ENCODE results near the gene TRAF2. TPM values are rescaled to one million over a fixed set of nuclear protein-coding genes. Genes with fewer than 3 reads are reported as not detected.

The TRAF2 gene
- total RNA-seq, 1 experiment from 2014 or later, result 48.6 TPM

DNA sequence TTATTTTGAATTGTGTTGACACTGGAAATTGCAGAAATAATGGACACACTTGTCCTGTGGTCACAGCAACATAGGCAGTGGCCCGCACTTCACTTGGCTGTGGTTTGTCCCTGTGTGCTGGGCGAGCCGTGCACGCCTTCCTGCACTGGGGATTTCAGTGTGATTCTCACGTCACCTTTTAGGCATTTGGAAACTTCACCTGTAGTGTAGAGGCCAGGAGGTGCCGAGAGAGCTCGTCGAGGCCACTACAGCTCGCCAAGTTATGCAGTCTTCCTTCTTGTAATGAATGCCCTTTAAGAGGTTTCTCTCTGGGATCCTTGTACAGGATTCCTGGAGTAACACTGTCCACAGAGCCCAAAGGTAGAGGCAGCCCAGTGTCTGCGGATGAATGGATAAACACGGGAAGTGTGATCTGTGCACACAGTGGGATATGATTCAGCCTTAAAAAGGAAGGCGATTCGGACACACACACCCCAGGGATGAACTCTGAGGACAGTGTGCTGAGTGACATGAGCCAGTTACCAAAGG is 14.7 kb downstream of the TRAF2 start:
- Histone ChIP-seq H3K36me3 (replicated peaks; ENCODE audit: control insufficient read depth, insufficient read depth, low read length) (peaks cover 29% of the 10 kb centered on the region), H3K4me3 (ENCODE audit: insufficient read depth, low read depth, low read length) (no peak overlapping the region), H3K27me3 (ENCODE audit: control insufficient read depth, insufficient read depth, low read length) (no peaks in the 10 kb centered on the region)
- DNase-seq, result no peak

DNA sequence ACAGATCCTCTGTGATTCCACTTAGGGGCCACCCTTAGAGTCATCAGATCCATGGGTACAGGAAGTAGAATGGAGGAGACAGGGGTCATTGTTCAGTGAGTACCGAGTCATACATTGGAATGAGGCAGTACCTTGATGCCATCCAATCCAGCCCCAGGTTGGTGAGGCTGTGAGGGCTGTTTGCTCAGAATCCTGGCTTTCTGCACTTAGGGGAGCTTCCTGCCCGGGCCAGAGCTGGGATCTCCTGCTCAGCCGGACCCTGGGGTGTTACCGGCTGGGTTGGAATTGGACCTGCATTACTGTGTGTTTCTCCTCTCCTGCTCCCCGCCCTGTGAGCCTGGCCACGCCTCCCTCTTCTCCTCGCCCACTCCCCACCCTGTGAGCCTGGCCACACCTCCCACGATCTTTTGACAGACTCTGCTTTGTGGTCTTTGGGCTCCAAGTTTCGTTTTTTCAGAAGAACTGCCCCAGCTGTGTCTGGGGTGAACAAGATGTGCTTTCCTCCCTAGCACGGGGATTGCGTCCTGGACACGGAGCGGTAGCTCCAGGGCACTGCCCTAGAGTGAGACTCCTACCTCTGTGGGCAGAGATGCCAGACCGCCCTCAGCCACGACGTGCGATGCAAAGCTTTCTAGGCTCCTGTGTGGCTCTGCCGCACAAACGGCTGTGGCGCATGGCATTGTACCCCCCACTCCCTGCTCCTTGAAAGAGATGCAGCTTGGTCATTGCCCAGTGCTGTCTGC is 15.4 kb downstream of the TRAF2 start:
- H3K27me3 ChIP-seq (ENCODE audit: control insufficient read depth, insufficient read depth, low read length), result no peaks in the 10 kb centered on the region

DNA sequence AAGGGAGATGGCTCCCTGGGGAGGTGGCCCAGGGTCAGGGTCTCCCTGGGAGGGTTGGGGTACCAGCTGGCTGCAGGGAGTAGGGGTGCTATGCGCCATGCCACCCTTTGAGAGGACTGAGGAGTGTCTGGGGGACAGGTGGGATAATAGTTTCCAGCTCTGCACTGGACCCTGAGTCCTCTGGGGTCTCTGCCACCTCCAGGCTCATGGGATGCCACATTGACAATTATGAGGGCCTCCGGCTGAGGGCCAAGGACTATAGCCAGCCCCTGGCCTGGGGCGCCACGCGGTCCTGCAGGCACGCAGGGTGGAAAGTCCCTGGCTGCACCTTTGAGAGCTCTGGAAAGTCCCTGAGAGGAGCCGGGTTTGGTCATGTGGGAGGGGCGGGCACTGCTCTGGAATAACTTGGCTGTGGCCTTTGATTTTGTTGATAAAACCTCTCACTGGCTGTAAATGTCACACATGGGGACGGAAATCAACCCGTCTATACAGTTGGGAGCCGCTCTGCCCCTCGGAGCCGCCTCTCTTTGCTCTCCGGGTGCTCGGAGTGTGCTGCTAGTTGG is 16.0 kb downstream of the TRAF2 start:
- no peaks in the 10 kb centered on the region for H3K27me3 ChIP-seq (ENCODE audit: control insufficient read depth, insufficient read depth, low read length)
- DNase-seq, result peak; percentile 79
- H3K36me3 ChIP-seq (replicated peaks; ENCODE audit: control insufficient read depth, insufficient read depth, low read length), result peaks cover 29% of the 10 kb centered on the region
- H3K4me3 ChIP-seq (ENCODE audit: insufficient read depth, low read depth, low read length), result no peak overlapping the region

More for the DNA sequence above, 15.4 kb downstream of the TRAF2 start:
- Histone ChIP-seq H3K36me3 (replicated peaks; ENCODE audit: control insufficient read depth, insufficient read depth, low read length) (peaks cover 29% of the 10 kb centered on the region), H3K4me3 (ENCODE audit: insufficient read depth, low read depth, low read length) (no peak overlapping the region)
- DNase-seq, result peak; percentile 71

DNA sequence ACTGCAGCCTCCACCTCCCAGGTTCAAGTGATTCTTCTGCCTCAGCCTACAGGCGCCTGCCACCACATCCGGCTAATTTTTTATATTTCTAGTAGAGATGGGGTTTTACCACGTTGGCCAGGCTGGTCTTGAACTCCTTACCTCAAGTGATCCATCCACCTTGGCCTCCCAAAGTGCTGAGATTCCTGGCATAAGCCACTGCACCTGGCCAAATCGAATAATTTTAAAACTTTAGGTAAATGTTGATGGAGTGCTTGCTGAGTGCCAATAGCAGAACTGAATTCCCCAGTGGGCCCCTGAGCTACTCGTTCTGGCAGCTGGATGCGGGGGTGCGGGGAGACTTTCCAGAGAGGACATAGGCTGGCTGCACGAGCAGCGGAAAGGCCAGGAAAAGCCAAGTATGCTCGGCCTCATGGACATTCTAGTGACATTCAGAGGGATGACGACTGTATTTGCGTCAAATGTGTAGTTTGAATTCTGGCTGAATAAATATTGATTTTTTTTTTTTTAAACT is 16.8 kb downstream of the TRAF2 start:
- no peak for DNase-seq
- no peaks in the 10 kb centered on the region for H3K27me3 ChIP-seq (ENCODE audit: control insufficient read depth, insufficient read depth, low read length)
- peaks cover 29% of the 10 kb centered on the region for H3K36me3 ChIP-seq (replicated peaks; ENCODE audit: control insufficient read depth, insufficient read depth, low read length)
- no peak overlapping the region for H3K4me3 ChIP-seq (ENCODE audit: insufficient read depth, low read depth, low read length)

DNA sequence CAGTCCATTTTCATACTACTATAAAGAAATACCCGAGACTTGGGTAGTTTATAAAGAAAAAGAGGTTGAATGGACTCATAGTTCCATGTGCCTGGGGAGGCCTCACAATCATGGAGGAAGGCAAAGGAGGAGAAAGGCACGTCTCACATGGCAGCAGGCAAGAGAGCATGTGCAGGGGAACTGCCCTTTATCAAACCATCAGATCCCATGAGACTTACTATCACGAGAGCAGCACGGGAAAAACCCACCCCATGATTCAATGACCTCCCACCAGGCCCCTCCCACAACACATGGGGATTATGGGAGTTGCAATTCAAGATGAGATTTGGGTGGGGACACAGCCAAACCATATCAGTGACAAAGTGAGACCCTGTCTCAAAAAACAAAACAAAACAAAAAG is 19.9 kb downstream of the TRAF2 start:
- Histone ChIP-seq H3K27me3 (ENCODE audit: control insufficient read depth, insufficient read depth, low read length) (no peaks in the 10 kb centered on the region), H3K36me3 (replicated peaks; ENCODE audit: control insufficient read depth, insufficient read depth, low read length) (peaks cover 14% of the 10 kb centered on the region), H3K4me3 (ENCODE audit: insufficient read depth, low read depth, low read length) (no peak overlapping the region)
- DNase-seq, result no peak

DNA sequence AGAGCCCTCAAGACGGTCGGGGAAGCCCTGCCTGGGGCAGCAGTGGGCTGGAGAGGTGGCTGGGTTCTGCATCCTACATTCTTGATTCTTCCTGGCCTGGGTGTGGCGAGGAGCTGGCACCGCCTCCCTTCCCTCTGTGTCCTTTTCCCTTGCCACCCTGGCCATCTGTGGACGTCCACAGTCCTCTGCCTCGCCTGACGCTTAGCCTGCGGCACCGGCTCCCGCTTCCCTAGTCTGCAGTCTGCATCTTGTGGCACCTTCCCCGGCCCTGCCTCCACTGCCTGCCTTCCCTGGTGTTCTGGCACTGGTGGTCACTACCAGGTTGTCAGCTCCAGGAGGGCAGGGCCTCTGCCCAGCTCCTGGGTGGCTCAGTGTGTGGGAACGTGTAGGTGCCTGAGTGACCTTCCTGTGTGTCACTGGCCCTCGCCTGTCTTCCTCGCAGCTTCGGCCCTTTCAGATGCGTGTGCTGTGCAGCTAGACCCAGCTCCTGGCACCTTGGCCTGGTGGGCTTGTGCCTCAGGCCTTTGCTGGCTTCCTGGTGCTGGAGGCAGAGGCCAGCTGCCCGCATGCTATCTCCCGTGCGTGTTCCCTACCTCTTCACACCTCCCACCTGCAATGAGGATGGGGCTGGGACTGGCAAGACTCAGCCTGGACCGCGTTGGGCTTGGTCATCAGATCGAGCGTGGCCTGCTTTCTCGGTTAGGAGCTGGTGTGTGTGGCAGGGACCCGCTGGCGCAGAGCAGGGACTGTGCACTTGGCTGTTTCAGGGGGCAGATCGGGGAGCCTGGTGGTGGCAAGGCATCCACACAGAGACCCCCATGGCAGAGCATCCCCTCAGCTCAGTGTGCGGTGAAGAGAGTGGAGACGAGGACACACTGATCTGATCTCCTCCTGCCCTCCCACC is 20.9 kb downstream of the TRAF2 start:
- no peak for DNase-seq
- no peaks in the 10 kb centered on the region for H3K27me3 ChIP-seq (ENCODE audit: control insufficient read depth, insufficient read depth, low read length)
- no peak overlapping the region for H3K4me3 ChIP-seq (ENCODE audit: insufficient read depth, low read depth, low read length)
- peaks cover 4% of the 10 kb centered on the region for H3K36me3 ChIP-seq (replicated peaks; ENCODE audit: control insufficient read depth, insufficient read depth, low read length)

DNA sequence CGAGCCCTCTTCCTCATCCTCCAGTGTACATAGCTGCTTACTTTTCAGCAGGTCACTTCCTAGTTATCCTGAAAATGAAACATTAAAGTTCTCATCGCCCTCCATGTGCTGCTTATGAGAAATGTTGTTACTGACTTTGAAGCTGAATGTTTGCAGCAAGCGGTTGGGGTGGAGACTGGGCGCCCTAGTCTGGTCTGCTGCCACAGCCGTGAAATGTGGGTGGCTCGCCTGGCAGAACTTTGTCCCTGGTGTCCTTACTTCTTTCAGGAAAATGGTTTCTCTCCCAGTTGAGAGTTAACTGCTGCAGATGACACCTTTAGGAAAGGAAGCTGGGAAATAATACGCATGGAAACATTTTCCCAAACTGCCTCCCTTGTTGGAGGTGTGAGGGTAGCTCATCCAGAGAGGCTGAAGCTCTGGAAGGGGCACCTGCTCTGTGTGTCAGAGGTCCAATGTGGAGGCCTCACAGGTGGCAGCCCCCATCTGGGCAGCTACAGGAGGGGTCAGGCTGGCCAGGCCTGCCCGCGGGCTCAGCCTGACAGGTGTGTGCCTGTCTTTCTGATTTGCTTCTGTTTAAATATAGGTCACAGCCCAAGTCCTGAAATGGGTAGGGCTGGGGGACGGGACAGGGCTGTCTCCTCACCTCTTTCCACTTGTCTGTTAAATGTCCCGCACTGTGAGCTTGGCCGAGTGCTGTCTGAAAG is 24.0 kb downstream of the TRAF2 start:
- DNase-seq, result no peak
- Histone ChIP-seq H3K36me3 (replicated peaks; ENCODE audit: control insufficient read depth, insufficient read depth, low read length) (peaks cover 11% of the 10 kb centered on the region), H3K4me3 (ENCODE audit: insufficient read depth, low read depth, low read length) (no peak overlapping the region), H3K27me3 (ENCODE audit: control insufficient read depth, insufficient read depth, low read length) (no peaks in the 10 kb centered on the region)

DNA sequence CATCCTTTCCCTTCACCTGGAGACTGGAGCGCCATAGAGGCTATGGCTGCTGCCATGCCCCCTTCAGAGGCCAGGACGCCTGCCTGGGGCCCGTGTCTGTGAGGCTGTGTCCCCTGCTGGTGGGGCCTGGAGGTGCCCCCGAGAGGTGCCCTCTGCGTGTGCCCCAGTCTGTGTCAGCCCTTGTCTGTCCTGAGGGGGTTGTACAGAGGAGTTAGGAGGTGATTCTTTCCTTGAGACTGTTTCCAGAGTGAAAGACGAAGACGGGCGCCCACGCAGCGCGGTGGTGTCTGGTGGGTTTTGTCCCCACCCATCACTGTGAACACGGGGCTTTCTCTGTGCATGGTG is 24.6 kb downstream of the TRAF2 start:
- peak; percentile 80 for DNase-seq

DNA sequence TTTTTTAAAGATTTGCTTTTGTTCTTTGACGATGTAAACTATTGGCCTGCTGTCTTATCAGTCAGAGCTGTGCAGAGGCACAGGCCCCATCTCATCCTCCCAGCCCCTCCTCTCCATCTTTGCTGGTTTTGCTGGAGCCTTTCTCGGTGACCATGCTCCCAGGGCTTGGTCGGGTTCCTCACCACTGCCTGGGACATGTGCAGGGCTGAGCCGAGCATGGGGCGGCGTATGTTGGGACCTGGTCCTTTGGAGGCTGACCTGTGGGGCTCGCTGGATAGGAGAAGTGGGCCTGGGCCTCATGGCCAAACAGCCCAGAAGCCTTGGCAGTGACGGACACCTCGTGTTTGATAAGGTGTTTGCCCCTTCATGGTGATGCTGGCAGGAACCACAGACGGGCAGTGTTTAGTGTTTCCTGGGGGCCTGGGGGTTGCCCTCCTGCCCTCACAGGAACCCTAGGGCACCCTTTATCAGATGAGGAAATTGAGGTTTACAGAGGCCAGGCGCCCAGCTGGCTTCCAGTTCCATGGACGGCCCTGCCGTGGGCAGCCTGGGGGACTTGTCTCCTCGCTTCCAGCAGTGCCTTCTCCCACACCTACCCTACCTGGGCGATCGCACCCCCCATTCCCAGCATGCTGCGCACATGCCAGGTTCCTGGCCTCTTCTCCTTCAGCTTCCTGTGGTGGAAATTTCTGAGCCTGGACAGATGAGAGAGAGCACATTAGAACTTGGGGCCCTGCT is 27.6 kb downstream of the TRAF2 start:
- H3K36me3 ChIP-seq (replicated peaks; ENCODE audit: control insufficient read depth, insufficient read depth, low read length), result peaks cover 24% of the 10 kb centered on the region
- H3K27me3 ChIP-seq (ENCODE audit: control insufficient read depth, insufficient read depth, low read length), result no peaks in the 10 kb centered on the region
- DNase-seq, result no peak
- no peak overlapping the region for H3K4me3 ChIP-seq (ENCODE audit: insufficient read depth, low read depth, low read length)

More for the DNA sequence above, 24.6 kb downstream of the TRAF2 start:
- H3K4me3 ChIP-seq (ENCODE audit: insufficient read depth, low read depth, low read length), result no peak overlapping the region
- H3K27me3 ChIP-seq (ENCODE audit: control insufficient read depth, insufficient read depth, low read length), result no peaks in the 10 kb centered on the region
- peaks cover 16% of the 10 kb centered on the region for H3K36me3 ChIP-seq (replicated peaks; ENCODE audit: control insufficient read depth, insufficient read depth, low read length)

DNA sequence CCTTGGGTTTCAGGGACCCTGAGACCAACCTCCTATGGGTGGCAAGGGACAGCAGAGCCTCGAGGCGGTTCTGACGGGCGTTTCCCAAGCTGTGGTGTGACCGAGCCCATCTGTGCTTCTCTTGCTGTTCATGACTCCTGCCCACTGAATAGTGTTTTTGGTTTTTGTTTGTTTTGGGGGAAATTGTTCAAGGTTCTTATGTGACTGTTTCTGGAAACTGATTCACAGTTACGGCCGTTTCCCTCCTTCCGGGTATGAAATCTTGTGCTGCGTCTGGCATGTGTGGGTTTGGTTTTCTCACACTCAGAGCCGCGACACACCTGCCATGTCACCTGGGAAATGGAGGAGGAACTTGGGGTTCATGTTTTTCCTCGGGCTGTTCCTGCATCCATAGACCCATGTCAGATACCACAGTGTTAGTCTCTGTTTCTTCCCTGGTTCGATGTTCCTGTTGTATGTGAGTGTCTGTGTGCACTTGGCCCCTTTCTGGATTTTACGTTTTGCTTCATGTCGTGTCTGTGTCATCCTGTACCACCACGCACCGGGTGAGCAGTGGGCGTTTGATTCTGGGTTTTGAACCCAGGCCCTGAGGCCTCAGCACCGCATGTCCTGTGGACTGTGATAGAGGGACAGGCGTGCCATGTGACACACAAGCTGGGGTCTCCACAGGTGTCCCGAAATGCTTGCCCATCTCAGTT is 29.5 kb downstream of the TRAF2 start:
- no peaks in the 10 kb centered on the region for H3K27me3 ChIP-seq (ENCODE audit: control insufficient read depth, insufficient read depth, low read length)
- no peak overlapping the region for H3K4me3 ChIP-seq (ENCODE audit: insufficient read depth, low read depth, low read length)
- no peak for DNase-seq
- peaks cover 32% of the 10 kb centered on the region for H3K36me3 ChIP-seq (replicated peaks; ENCODE audit: control insufficient read depth, insufficient read depth, low read length)

DNA sequence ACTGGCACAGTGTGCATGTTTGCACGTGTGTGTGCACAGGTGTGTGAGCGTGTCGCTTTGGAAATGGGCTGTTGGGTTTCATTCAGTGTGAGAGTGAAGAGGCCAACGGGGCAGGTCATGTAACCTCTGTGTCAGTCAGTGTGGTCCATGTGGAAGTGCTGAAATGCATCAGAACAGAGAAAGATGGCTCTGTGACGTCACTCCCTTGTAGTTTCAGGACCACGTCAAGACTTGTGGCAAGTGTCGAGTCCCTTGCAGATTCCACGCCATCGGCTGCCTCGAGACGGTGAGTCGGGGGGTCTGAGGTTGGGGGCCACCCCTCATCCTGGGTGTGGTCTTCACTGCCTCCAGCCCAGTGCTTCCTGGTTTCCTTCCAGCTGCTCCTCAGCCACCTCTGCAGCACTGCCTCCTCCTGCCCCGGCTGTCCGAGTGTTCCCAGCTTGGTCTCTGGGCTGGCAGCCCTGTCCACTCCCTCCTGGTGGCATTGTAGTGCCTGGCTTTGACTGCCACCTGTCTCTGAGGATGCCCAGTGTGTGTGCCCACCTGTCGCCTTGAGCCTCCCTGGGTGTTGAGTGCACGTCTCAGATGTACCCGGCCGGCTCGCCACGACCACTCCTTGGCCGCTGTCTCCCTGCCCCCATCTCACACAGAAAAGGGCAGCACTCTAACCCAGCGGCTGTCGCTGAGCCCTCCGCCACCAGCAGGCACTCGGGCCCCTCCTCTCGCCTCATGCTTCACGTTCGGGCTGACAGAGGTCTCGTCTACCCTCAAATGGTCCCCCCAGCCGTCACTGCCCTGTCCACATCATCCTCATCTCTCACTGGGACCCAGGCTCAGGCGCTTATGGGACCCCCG is 30.2 kb downstream of the TRAF2 start:
- no peak for DNase-seq
- Histone ChIP-seq H3K36me3 (replicated peaks; ENCODE audit: control insufficient read depth, insufficient read depth, low read length) (peaks cover 34% of the 10 kb centered on the region), H3K27me3 (ENCODE audit: control insufficient read depth, insufficient read depth, low read length) (no peaks in the 10 kb centered on the region), H3K4me3 (ENCODE audit: insufficient read depth, low read depth, low read length) (no peak overlapping the region)

DNA sequence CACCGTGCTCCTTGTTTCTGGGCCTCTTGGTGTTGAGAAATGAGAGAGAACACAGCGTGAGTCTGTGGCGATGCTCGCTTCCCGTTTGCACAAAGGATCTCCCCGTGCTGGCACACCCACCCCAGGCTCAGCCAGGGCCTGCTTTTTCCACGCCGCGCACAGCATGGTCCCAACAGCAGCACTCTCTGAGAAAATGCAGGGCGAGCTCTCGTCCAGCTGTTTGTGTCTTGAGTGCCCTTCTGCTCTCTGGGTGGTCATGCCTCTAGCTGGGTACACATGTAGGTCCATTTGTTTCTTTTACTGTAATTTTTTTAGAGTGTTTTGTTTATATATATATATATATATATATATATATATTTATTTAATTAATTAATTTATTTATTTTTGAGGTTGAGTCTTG is 31.6 kb downstream of the TRAF2 start:
- DNase-seq, result no peak
- H3K36me3 ChIP-seq (replicated peaks; ENCODE audit: control insufficient read depth, insufficient read depth, low read length), result peaks cover 35% of the 10 kb centered on the region
- no peaks in the 10 kb centered on the region for H3K27me3 ChIP-seq (ENCODE audit: control insufficient read depth, insufficient read depth, low read length)
- H3K4me3 ChIP-seq (ENCODE audit: insufficient read depth, low read depth, low read length), result no peak overlapping the region

All from H7 (cell line).